GM23338 (cell line): ENCODE data around the gene GDAP1L1. TPM values are rescaled to one million over a fixed set of nuclear protein-coding genes. Genes with fewer than 3 reads are reported as not detected.

Experiments
- ATAC-seq: fragments of 200-7000 bp; cut with Tn5 transposase; 3 replicates; pipeline ENCODE4 v1.9.1; 2020
- DNase-seq: peaks from one replicate; pipeline ENCODE4 v3.0.0-alpha.2; 2015; ENCODE audit warnings: low spot score
- H2AFZ ChIP-seq: fragments of 200-600 bp; sonication (generic); 2 replicates; pipeline ENCODE4 v1.8.0; 2016; ENCODE audit warnings: antibody characterized with exemption, mild to moderate bottlenecking, moderate library complexity
- H3F3A ChIP-seq: fragments of 200-600 bp; sonication (generic); replicated peaks from 2 replicates; pipeline ENCODE4 v1.8.0; 2017; ENCODE audit warnings: antibody characterized with exemption, mixed run types, low read depth
- H3K27ac ChIP-seq: fragments of 200-600 bp; sonication (generic); 2 replicates; pipeline ENCODE4 v1.6.1; 2016; ENCODE audit warnings: low read depth
- H3K27me3 ChIP-seq: fragments of 200-600 bp; sonication (generic); 2 replicates; pipeline ENCODE4 v1.8.0; 2016; ENCODE audit warnings: mild to moderate bottlenecking, mixed run types, moderate library complexity; ENCODE audit not compliant: insufficient read depth
- H3K36me3 ChIP-seq: fragments of 200-600 bp; sonication (generic); 2 replicates; pipeline ENCODE4 v1.8.0; 2016; ENCODE audit warnings: mild to moderate bottlenecking; ENCODE audit not compliant: insufficient read depth
- H3K4me1 ChIP-seq: fragments of 200-600 bp; sonication (generic); 2 replicates; pipeline ENCODE4 v1.8.0; 2016; ENCODE audit warnings: mild to moderate bottlenecking, moderate library complexity; ENCODE audit not compliant: insufficient read depth
- H3K4me2 ChIP-seq: fragments of 200-600 bp; sonication (generic); 2 replicates; pipeline ENCODE4 v1.7.1; 2017; ENCODE audit warnings: mixed run types
- H3K4me3 ChIP-seq: fragments of 200-600 bp; sonication (generic); 2 replicates; pipeline ENCODE4 v1.6.1; 2016; ENCODE audit warnings: mixed run types
- H3K79me2 ChIP-seq: fragments of 200-600 bp; sonication (generic); replicated peaks from 2 replicates; pipeline ENCODE4 v1.8.0; 2017; ENCODE audit warnings: mild to moderate bottlenecking; ENCODE audit not compliant: insufficient read depth
- H3K9me2 ChIP-seq: fragments of 200-600 bp; sonication (generic); 2 replicates; pipeline ENCODE4 v1.8.0; 2017; ENCODE audit not compliant: insufficient read depth
- H4K20me1 ChIP-seq: fragments of 200-600 bp; sonication (generic); replicated peaks from 2 replicates; pipeline ENCODE4 v1.8.0; 2017; ENCODE audit warnings: mild to moderate bottlenecking; ENCODE audit not compliant: insufficient read depth
- H3K27ac Mint-ChIP-seq: 2 replicates; pipeline ENCODE4 v1.8.0; 2020; ENCODE audit warnings: inconsistent platforms, mild to moderate bottlenecking, moderate library complexity, mixed read lengths
- H3K27me3 Mint-ChIP-seq: 3 replicates; pipeline ENCODE4 v1.8.0; 2022; ENCODE audit warnings: low read depth, mild to moderate bottlenecking, moderate library complexity, mixed read lengths, inconsistent platforms; ENCODE audit not compliant: insufficient read depth, poor library complexity
- H3K36me3 Mint-ChIP-seq: 3 replicates; pipeline ENCODE4 v1.8.0; 2021; ENCODE audit warnings: low read depth, mild to moderate bottlenecking, inconsistent platforms, moderate library complexity, mixed read lengths
- H3K4me1 Mint-ChIP-seq: 3 replicates; pipeline ENCODE4 v1.8.0; 2020; ENCODE audit warnings: mild to moderate bottlenecking, inconsistent platforms, mixed read lengths
- H3K4me3 Mint-ChIP-seq: 3 replicates; pipeline ENCODE4 v1.8.0; 2021; ENCODE audit warnings: moderate library complexity, mild to moderate bottlenecking, inconsistent platforms, mixed read lengths
- H3K9me3 Mint-ChIP-seq: 3 replicates; pipeline ENCODE4 v1.8.0; 2020; ENCODE audit warnings: moderate library complexity, mild to moderate bottlenecking, inconsistent platforms, mixed read lengths
- CREB1 ChIP-seq: fragments of 250-450 bp; sonication (Bioruptor Pico); IDR thresholded peaks from 2 replicates; pipeline ENCODE4 v1.5.0; 2020; ENCODE audit warnings: low read depth, mild to moderate bottlenecking, moderate library complexity
- EZH2 ChIP-seq: fragments of 200-600 bp; sonication (generic); IDR thresholded peaks from one replicate; pipeline ENCODE4 v1.8.0; 2017; ENCODE audit warnings: antibody characterized with exemption, mild to moderate bottlenecking, low read depth; ENCODE audit not compliant: unreplicated experiment
- POLR2AphosphoS5 ChIP-seq: IDR thresholded peaks from 2 replicates; pipeline ENCODE4 v1.6.1; 2016; ENCODE audit warnings: antibody characterized with exemption, low read depth
- REST ChIP-seq: IDR thresholded peaks from one replicate; pipeline ENCODE4 v1.6.1; 2018; ENCODE audit warnings: antibody characterized with exemption; ENCODE audit not compliant: unreplicated experiment
- polyA plus RNA-seq: library from polyadenylated mRNA; unstranded; fragments of >200 nt; fragmentation: Nextera tagmentation; extraction: Ambion mirVana; gene quantifications from 2 replicates; pipeline ENCODE4 v1.2.1, GENCODE V29; 2016
- total RNA-seq: library from RNA; depleted of rRNA; stranded (reverse); fragments of >200 nt; shearing (Covaris generic); gene quantifications from 2 replicates; pipeline ENCODE4 v1.2.3, GENCODE V29; 2014; rRNA removed
- TF ChIP-seq, protein P1 (sequence below), 2 experiments: fragments of 200-600 bp in 1 of 2; sonication (generic) in 1 of 2; conservative IDR thresholded peaks; 2 replicates each; pipeline versions ENCODE4 v1.5.1 to v1.6.1; 2016 to 2017; ENCODE audit warnings: antibody characterized with exemption in 2 of 2, low read depth in 2 of 2, mild to moderate bottlenecking in 2 of 2, moderate library complexity in 1 of 2

GDAP1L1 gene
- total and polyA plus RNA-seq, 2 experiments from 2014 or later: 4.5 to 11.2 TPM

- Histone ChIP-seq H3K4me3 (no peak overlapping the region), H3K9me2 (no peaks in the 10 kb centered on the region), H3K79me2 (no peaks in the 10 kb centered on the region), H4K20me1 (no peaks in the 10 kb centered on the region), H3K27me3 (peaks cover 5% of the 10 kb centered on the region; the same call in 1 of the 2 replicates), H2AFZ (no peak overlapping the region), H3K4me1 (peaks cover 3% of the 10 kb centered on the region; the same call in 1 of the 2 replicates), H3F3A (no peaks in the 10 kb centered on the region), H3K36me3 (no peaks in the 10 kb centered on the region), H3K4me2 (no peak overlapping the region), H3K27ac (no peak overlapping the region)
- Mint-ChIP-seq H3K4me3 (no peak overlapping the region), H3K36me3 (no peaks in the 10 kb centered on the region), H3K27ac (no peak overlapping the region), H3K27me3 (peaks cover 12% of the 10 kb centered on the region), H3K4me1 (peaks cover 14% of the 10 kb centered on the region), H3K9me3 (no peaks in the 10 kb centered on the region)
- TF ChIP-seq, protein P1, sequence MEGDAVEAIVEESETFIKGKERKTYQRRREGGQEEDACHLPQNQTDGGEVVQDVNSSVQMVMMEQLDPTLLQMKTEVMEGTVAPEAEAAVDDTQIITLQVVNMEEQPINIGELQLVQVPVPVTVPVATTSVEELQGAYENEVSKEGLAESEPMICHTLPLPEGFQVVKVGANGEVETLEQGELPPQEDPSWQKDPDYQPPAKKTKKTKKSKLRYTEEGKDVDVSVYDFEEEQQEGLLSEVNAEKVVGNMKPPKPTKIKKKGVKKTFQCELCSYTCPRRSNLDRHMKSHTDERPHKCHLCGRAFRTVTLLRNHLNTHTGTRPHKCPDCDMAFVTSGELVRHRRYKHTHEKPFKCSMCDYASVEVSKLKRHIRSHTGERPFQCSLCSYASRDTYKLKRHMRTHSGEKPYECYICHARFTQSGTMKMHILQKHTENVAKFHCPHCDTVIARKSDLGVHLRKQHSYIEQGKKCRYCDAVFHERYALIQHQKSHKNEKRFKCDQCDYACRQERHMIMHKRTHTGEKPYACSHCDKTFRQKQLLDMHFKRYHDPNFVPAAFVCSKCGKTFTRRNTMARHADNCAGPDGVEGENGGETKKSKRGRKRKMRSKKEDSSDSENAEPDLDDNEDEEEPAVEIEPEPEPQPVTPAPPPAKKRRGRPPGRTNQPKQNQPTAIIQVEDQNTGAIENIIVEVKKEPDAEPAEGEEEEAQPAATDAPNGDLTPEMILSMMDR (conservative IDR thresholded peaks at IDR 0.05; ENCODE audit: low read depth in 2 of 2): no peak
- no peak for TF ChIP-seq REST
- TF ChIP-seq CREB1: no peak
- TF ChIP-seq POLR2AphosphoS5: no peak
- TF ChIP-seq EZH2: no peak
- DNase-seq (no peak), ATAC-seq (no peak)
These were observed 81.3 kb downstream of the GDAP1L1 start for GRCh38 chr20:44328428-44328827.

Other genes starting within 250 kb of the GDAP1L1 start
- 0.78 and 1.1 TPM in 2 replicates for gene JPH2, start 60.1 kb upstream of the GDAP1L1 start, total RNA-seq
- gene JPH2, start 60.1 kb upstream of the GDAP1L1 start, polyA plus RNA-seq: 0.16 and 0.43 TPM in 2 replicates
- gene OSER1, start 36.5 kb upstream of the GDAP1L1 start, total RNA-seq: 31.1 and 32.4 TPM in 2 replicates
- gene OSER1, start 36.5 kb upstream of the GDAP1L1 start, polyA plus RNA-seq: 22.1 and 25.2 TPM in 2 replicates
- 1.6 and 3.5 TPM in 2 replicates for gene FITM2, start 63.9 kb downstream of the GDAP1L1 start, total RNA-seq
- gene FITM2, start 63.9 kb downstream of the GDAP1L1 start, polyA plus RNA-seq: 0.73 and 0.87 TPM in 2 replicates
- gene R3HDML, start 89.7 kb downstream of the GDAP1L1 start, total RNA-seq: not detected in 2 replicates
- not detected in 2 replicates for gene R3HDML, start 89.7 kb downstream of the GDAP1L1 start, polyA plus RNA-seq
- not detected in 2 replicates for gene HNF4A, start 108.4 kb downstream of the GDAP1L1 start, total RNA-seq
- not detected in 2 replicates for gene HNF4A, start 108.4 kb downstream of the GDAP1L1 start, polyA plus RNA-seq
- 10.2 TPM in 2 replicates for gene TTPAL, start 228.6 kb downstream of the GDAP1L1 start, total RNA-seq
- gene TTPAL, start 228.6 kb downstream of the GDAP1L1 start, polyA plus RNA-seq: 3.5 and 3.7 TPM in 2 replicates